Astrocyte (in vitro differentiated cells and primary cell): ENCODE data around the gene AK5. TPM values are rescaled to one million over a fixed set of nuclear protein-coding genes. Genes with fewer than 3 reads are reported as not detected.

ENCODE experiments used
- DNase-seq: peaks from one replicate; pipeline ENCODE4 v3.0.0-alpha.2; 2010; ENCODE audit warnings: low read depth
- FAIRE-seq: peaks from 2 replicates; lab custom pipeline; 2011; peaks lifted over from hg19 to GRCh38; lab: Jason Lieb, UNC
- H2AFZ ChIP-seq: 2 replicates; pipeline ENCODE4 v1.6.0; 2012; ENCODE audit warnings: low read depth, low read length, inconsistent platforms
- H3K27ac ChIP-seq: 2 replicates; pipeline ENCODE4 v1.5.1; 2011; ENCODE audit warnings: low read depth, low read length, inconsistent platforms
- H3K27me3 ChIP-seq: 2 replicates; pipeline ENCODE4 v1.6.0; 2011; ENCODE audit warnings: low read length, inconsistent platforms; ENCODE audit not compliant: insufficient read depth
- H3K36me3 ChIP-seq: 2 replicates; pipeline ENCODE4 v1.5.1; 2011; ENCODE audit warnings: low read length, inconsistent platforms; ENCODE audit not compliant: insufficient read depth
- H3K4me1 ChIP-seq: 2 replicates; pipeline ENCODE4 v1.5.1; 2011; ENCODE audit warnings: low read length, inconsistent platforms; ENCODE audit not compliant: insufficient read depth
- H3K4me2 ChIP-seq: 2 replicates; pipeline ENCODE4 v1.6.0; 2012; ENCODE audit warnings: low read length, inconsistent platforms
- H3K4me3 ChIP-seq: 2 replicates; pipeline ENCODE4 v1.5.1; 2011; ENCODE audit warnings: low read depth, mild to moderate bottlenecking, low read length, inconsistent platforms; ENCODE audit not compliant: insufficient read depth
- H3K79me2 ChIP-seq: 2 replicates; pipeline ENCODE4 v1.6.0; 2012; ENCODE audit warnings: mild to moderate bottlenecking, low read length, inconsistent platforms; ENCODE audit not compliant: insufficient read depth
- H3K9ac ChIP-seq: 2 replicates; pipeline ENCODE4 v1.6.0; 2012; ENCODE audit warnings: mild to moderate bottlenecking, low read length, inconsistent platforms
- H3K9me3 ChIP-seq: 2 replicates; pipeline ENCODE4 v1.5.1; 2012; ENCODE audit warnings: low read depth, mild to moderate bottlenecking, low read length, inconsistent platforms; ENCODE audit not compliant: insufficient read depth
- H4K20me1 ChIP-seq: 2 replicates; pipeline ENCODE4 v1.6.0; 2012; ENCODE audit warnings: low read length, inconsistent platforms; ENCODE audit not compliant: insufficient read depth
- H3K27ac Mint-ChIP-seq: one replicate; pipeline ENCODE4 v1.8.0; 2021; ENCODE audit warnings: mild to moderate bottlenecking, mixed read lengths; ENCODE audit not compliant: unreplicated experiment
- H3K27me3 Mint-ChIP-seq: one replicate; pipeline ENCODE4 v1.8.0; 2021; ENCODE audit warnings: low read depth, mixed read lengths; ENCODE audit not compliant: unreplicated experiment
- H3K36me3 Mint-ChIP-seq: one replicate; pipeline ENCODE4 v1.8.0; 2021; ENCODE audit warnings: low read depth, mixed read lengths; ENCODE audit not compliant: unreplicated experiment
- H3K4me1 Mint-ChIP-seq: one replicate; pipeline ENCODE4 v1.8.0; 2021; ENCODE audit warnings: low read depth, mixed read lengths; ENCODE audit not compliant: unreplicated experiment
- H3K4me3 Mint-ChIP-seq: one replicate; pipeline ENCODE4 v1.8.0; 2021; ENCODE audit warnings: mild to moderate bottlenecking, moderate library complexity, mixed read lengths; ENCODE audit not compliant: unreplicated experiment
- H3K9me3 Mint-ChIP-seq: one replicate; pipeline ENCODE4 v1.8.0; 2021; ENCODE audit warnings: mild to moderate bottlenecking, mixed read lengths; ENCODE audit not compliant: unreplicated experiment
- EZH2 ChIP-seq: IDR thresholded peaks from 2 replicates; pipeline ENCODE4 v1.6.1; 2012; ENCODE audit warnings: mild to moderate bottlenecking, low read length, inconsistent platforms; ENCODE audit not compliant: insufficient read depth
- total RNA-seq: library from RNA; stranded (reverse); gene quantifications from 2 replicates; pipeline ENCODE4 v1.2.1, GENCODE V29; 2021
- TF ChIP-seq, protein P1 (sequence below): IDR thresholded peaks from 2 replicates; pipeline ENCODE4 v1.5.1; 2011; ENCODE audit warnings: low read depth, mild to moderate bottlenecking, inconsistent platforms, low read length, moderate library complexity; ENCODE audit not compliant: insufficient read depth

AK5 gene
- total RNA-seq, 1 donor from 2014 or later = 4.4 TPM

- Histone ChIP-seq H3K4me3 (no peak overlapping the region), H3K27ac (no peak overlapping the region), H3K36me3 (no peaks in the 10 kb centered on the region), H3K4me1 (no peaks in the 10 kb centered on the region), H3K27me3 (no peaks in the 10 kb centered on the region), H3K4me2 (no peak overlapping the region), H2AFZ (no peak overlapping the region), H4K20me1 (no peaks in the 10 kb centered on the region), H3K9me3 (no peaks in the 10 kb centered on the region), H3K9ac (no peak overlapping the region), H3K79me2 (no peaks in the 10 kb centered on the region)
- Mint-ChIP-seq H3K27ac (peak overlapping the region; percentile 93), H3K4me3 (no peak overlapping the region), H3K36me3 (no peaks in the 10 kb centered on the region), H3K9me3 (no peaks in the 10 kb centered on the region), H3K4me1 (peaks cover 16% of the 10 kb centered on the region), H3K27me3 (no peaks in the 10 kb centered on the region)
- peak; percentile 68 for DNase-seq
- no peak for TF ChIP-seq EZH2
- TF ChIP-seq, protein P1, sequence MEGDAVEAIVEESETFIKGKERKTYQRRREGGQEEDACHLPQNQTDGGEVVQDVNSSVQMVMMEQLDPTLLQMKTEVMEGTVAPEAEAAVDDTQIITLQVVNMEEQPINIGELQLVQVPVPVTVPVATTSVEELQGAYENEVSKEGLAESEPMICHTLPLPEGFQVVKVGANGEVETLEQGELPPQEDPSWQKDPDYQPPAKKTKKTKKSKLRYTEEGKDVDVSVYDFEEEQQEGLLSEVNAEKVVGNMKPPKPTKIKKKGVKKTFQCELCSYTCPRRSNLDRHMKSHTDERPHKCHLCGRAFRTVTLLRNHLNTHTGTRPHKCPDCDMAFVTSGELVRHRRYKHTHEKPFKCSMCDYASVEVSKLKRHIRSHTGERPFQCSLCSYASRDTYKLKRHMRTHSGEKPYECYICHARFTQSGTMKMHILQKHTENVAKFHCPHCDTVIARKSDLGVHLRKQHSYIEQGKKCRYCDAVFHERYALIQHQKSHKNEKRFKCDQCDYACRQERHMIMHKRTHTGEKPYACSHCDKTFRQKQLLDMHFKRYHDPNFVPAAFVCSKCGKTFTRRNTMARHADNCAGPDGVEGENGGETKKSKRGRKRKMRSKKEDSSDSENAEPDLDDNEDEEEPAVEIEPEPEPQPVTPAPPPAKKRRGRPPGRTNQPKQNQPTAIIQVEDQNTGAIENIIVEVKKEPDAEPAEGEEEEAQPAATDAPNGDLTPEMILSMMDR = no peak
- FAIRE-seq = no peak
These were observed 34.2 kb downstream of the AK5 start for GRCh38 chr1:77316006-77316405.

- H4K20me1 ChIP-seq = no peaks in the 10 kb centered on the region
- no peak for FAIRE-seq
- H3K36me3 ChIP-seq = no peaks in the 10 kb centered on the region
- no peaks in the 10 kb centered on the region for H3K4me1 ChIP-seq
- no peak overlapping the region for H3K4me2 ChIP-seq
- no peaks in the 10 kb centered on the region for H3K79me2 ChIP-seq
- Mint-ChIP-seq H3K27ac (no peak overlapping the region), H3K4me3 (no peak overlapping the region), H3K9me3 (no peaks in the 10 kb centered on the region), H3K4me1 (peaks cover 22% of the 10 kb centered on the region), H3K36me3 (no peaks in the 10 kb centered on the region), H3K27me3 (no peaks in the 10 kb centered on the region)
- H2AFZ ChIP-seq = no peak overlapping the region
- no peaks in the 10 kb centered on the region for H3K9me3 ChIP-seq
- TF ChIP-seq, protein P1 = no peak
- no peak for TF ChIP-seq EZH2
- DNase-seq = peak; percentile 13
- H3K9ac ChIP-seq = no peak overlapping the region
- H3K27me3 ChIP-seq = no peaks in the 10 kb centered on the region
- H3K4me3 ChIP-seq = no peak overlapping the region
- H3K27ac ChIP-seq = no peak overlapping the region
These were observed 35.1 kb downstream of the AK5 start for GRCh38 chr1:77316966-77317365.

DNA sequence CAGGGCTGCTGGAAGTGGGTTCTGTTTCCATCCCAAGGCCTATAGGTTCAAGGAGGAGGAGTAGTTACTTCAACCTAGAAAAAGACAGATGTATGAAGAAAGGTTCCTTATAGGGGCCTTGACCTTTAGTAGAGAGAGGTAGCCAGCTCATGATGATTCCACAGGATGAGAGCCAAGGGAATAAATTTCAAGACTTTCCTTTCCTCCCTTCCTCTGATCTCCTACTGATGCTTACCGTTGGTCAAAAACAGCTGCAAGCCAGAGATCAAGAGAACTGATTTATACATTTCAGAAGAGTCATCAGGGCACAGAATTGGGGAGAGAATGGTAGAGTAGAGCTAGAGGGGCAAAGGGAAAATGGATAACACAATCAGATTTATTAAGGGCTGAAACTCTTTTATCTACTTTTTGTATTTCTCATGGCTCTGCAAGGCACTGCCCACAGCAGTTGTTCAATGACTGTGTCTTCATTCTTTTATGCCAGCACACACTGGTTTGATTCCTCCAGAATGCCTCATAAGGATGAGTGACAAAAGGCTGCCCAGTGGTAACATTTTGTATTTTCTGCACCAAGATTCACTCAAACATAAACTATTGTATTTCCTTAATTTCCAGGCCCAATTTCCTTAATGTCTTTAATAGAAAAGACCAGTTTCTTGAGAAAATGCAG is 37.4 kb downstream of the AK5 start:
- Histone ChIP-seq H3K4me1 (peaks cover 6% of the 10 kb centered on the region), H3K79me2 (no peaks in the 10 kb centered on the region), H3K36me3 (no peaks in the 10 kb centered on the region), H3K27me3 (no peaks in the 10 kb centered on the region), H3K9ac (no peak overlapping the region), H3K4me3 (no peak overlapping the region), H3K27ac (no peak overlapping the region), H2AFZ (no peak overlapping the region), H3K4me2 (no peak overlapping the region), H4K20me1 (no peaks in the 10 kb centered on the region), H3K9me3 (no peaks in the 10 kb centered on the region)
- Mint-ChIP-seq H3K4me3 (no peak overlapping the region), H3K4me1 (peaks cover 30% of the 10 kb centered on the region), H3K9me3 (no peaks in the 10 kb centered on the region), H3K36me3 (no peaks in the 10 kb centered on the region), H3K27me3 (no peaks in the 10 kb centered on the region), H3K27ac (no peak overlapping the region)
- FAIRE-seq (peak; percentile 29), DNase-seq (no peak)
- no peak for TF ChIP-seq EZH2
- TF ChIP-seq, protein P1 = no peak
